OCI-LY7 (cell line): ENCODE measurements around the gene NOL4L. TPM values are rescaled to one million over a fixed set of nuclear protein-coding genes. Genes with fewer than 3 reads are reported as not detected.

ENCODE experiments used
- BruUV-seq: library from RNA; stranded (reverse); fragments of 400-500 nt; replicated peaks from 2 replicates; lab custom pipeline; 2021; lab: Mats Ljungman, UMichigan
- CTCF ChIA-PET: fragments of 300-600 bp; sonication (Branson Sonifier 250); formaldehyde crosslinking; loops from one replicate; lab custom pipeline; 2022; ENCODE audit warnings: antibody characterized with exemption; ENCODE audit not compliant: unreplicated experiment; lab: Charles Lee
- POLR2A ChIA-PET: fragments of 300-600 bp; sonication (Branson Sonifier 250); formaldehyde crosslinking; loops from one replicate; lab custom pipeline; 2022; ENCODE audit warnings: antibody characterized with exemption; lab: Charles Lee
- DNase-seq: peaks from one replicate; pipeline ENCODE4 v3.0.0-alpha.2; 2015; ENCODE audit warnings: low spot score
- H2AFZ ChIP-seq: fragments of 200-600 bp; sonication (generic), shearing (Covaris generic); 2 replicates; pipeline ENCODE4 v1.6.1; 2014; ENCODE audit warnings: mild to moderate bottlenecking, antibody characterized with exemption, low read length, moderate library complexity
- H3K27ac ChIP-seq: fragments of 200-600 bp; sonication (generic); 2 replicates; pipeline ENCODE4 v1.5.1; 2014; ENCODE audit warnings: mixed run types, low read depth, mild to moderate bottlenecking, moderate library complexity, low read length, inconsistent platforms; ENCODE audit not compliant: poor library complexity, severe bottlenecking
- H3K36me3 ChIP-seq: fragments of 200-600 bp; sonication (generic); 2 replicates; pipeline ENCODE4 v1.6.1; 2014; ENCODE audit warnings: mild to moderate bottlenecking, antibody characterized with exemption, low read length, moderate library complexity, mixed read lengths; ENCODE audit not compliant: insufficient read depth
- H3K4me1 ChIP-seq: fragments of 200-600 bp; sonication (generic); 2 replicates; pipeline ENCODE4 v1.5.1; 2014; ENCODE audit warnings: mild to moderate bottlenecking, low read length; ENCODE audit not compliant: insufficient read depth, poor library complexity, severe bottlenecking
- H3K4me2 ChIP-seq: fragments of 200-600 bp; sonication (generic); 2 replicates; pipeline ENCODE4 v1.6.1; 2014; ENCODE audit warnings: mild to moderate bottlenecking, low read length
- H3K4me3 ChIP-seq: fragments of 200-600 bp; sonication (generic); 2 replicates; pipeline ENCODE4 v1.5.1; 2014; ENCODE audit warnings: mild to moderate bottlenecking, low read depth, low read length; ENCODE audit not compliant: poor library complexity, severe bottlenecking
- H3K79me2 ChIP-seq: fragments of 200-600 bp; sonication (generic); 2 replicates; pipeline ENCODE4 v1.6.1; 2016; ENCODE audit warnings: low read depth, mild to moderate bottlenecking, low read length, moderate library complexity, mixed read lengths; ENCODE audit not compliant: insufficient read depth
- H3K9me2 ChIP-seq: fragments of 200-600 bp; sonication (generic); 2 replicates; pipeline ENCODE4 v1.6.1; 2016; ENCODE audit warnings: mild to moderate bottlenecking, low read length, mixed read lengths; ENCODE audit not compliant: insufficient read depth
- H3K9me3 ChIP-seq: fragments of 200-600 bp; sonication (generic); 2 replicates; pipeline ENCODE4 v1.6.1; 2014; ENCODE audit warnings: mild to moderate bottlenecking, mixed run types, low read length, mixed read lengths
- H4K20me1 ChIP-seq: fragments of 200-600 bp; sonication (generic); 2 replicates; pipeline ENCODE4 v1.6.1; 2014; ENCODE audit warnings: mild to moderate bottlenecking, antibody characterized with exemption, low read length, moderate library complexity, mixed read lengths; ENCODE audit not compliant: insufficient read depth
- EZH2phosphoT487 ChIP-seq: fragments of 200-600 bp; sonication (generic); IDR thresholded peaks from 2 replicates; pipeline ENCODE4 v1.6.1; 2018; ENCODE audit warnings: low read depth, borderline replicate concordance, mild to moderate bottlenecking, mixed run types, antibody characterized with exemption, low read length, moderate library complexity, mixed read lengths
- intact Hi-C: fragments of 100-400 bp; cut with micrococcal nuclease; formaldehyde crosslinking; loops from one replicate; pipeline ENCODE4 v1.10.0; 2022; ENCODE audit not compliant: unreplicated experiment
- total RNA-seq, 2 experiments: library from RNA; depleted of rRNA in 1 of 2; stranded (reverse); fragments of >200 nt in 1 of 2; shearing (Covaris generic) in 1 of 2; gene quantifications; 2 replicates each; pipeline ENCODE4 v1.2.3, GENCODE V29; 2014 to 2022
- TF ChIP-seq, protein P1 (sequence below): fragments of 200-600 bp; sonication (generic); conservative IDR thresholded peaks from 2 replicates; pipeline ENCODE4 v1.5.1; 2014; ENCODE audit warnings: mild to moderate bottlenecking, antibody characterized with exemption, low read length, moderate library complexity, mixed read lengths

NOL4L gene
- total RNA-seq, 2 experiments from 2014 or later, result 3.9 to 4.2 TPM

- peaks cover 4% of the 10 kb centered on the region for H3K4me1 ChIP-seq
- BruUV-seq, result no TSS peak
- H3K36me3 ChIP-seq, result peaks cover 70% of the 10 kb centered on the region
- no peak for DNase-seq
- H3K9me2 ChIP-seq, result no peaks in the 10 kb centered on the region
- POLR2A ChIA-PET, result interaction anchor here (0.6 kb wide), 1 partner anchor 153 kb away, joined by 4 read pairs; no protein-coding TSS in a partner anchor
- no peak overlapping the region for H3K27ac ChIP-seq
- CTCF ChIA-PET, result no interaction called here
- H3K79me2 ChIP-seq, result no peaks in the 10 kb centered on the region
- H2AFZ ChIP-seq, result no peak overlapping the region
- no peaks in the 10 kb centered on the region for H3K9me3 ChIP-seq
- H3K4me3 ChIP-seq, result no peak overlapping the region
- intact Hi-C loops, result no loop called here
- no peak overlapping the region for H3K4me2 ChIP-seq
- no peaks in the 10 kb centered on the region for H4K20me1 ChIP-seq
- TF ChIP-seq, protein P1, sequence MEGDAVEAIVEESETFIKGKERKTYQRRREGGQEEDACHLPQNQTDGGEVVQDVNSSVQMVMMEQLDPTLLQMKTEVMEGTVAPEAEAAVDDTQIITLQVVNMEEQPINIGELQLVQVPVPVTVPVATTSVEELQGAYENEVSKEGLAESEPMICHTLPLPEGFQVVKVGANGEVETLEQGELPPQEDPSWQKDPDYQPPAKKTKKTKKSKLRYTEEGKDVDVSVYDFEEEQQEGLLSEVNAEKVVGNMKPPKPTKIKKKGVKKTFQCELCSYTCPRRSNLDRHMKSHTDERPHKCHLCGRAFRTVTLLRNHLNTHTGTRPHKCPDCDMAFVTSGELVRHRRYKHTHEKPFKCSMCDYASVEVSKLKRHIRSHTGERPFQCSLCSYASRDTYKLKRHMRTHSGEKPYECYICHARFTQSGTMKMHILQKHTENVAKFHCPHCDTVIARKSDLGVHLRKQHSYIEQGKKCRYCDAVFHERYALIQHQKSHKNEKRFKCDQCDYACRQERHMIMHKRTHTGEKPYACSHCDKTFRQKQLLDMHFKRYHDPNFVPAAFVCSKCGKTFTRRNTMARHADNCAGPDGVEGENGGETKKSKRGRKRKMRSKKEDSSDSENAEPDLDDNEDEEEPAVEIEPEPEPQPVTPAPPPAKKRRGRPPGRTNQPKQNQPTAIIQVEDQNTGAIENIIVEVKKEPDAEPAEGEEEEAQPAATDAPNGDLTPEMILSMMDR, result no peak
These were observed 146.7 kb downstream of the NOL4L start for GRCh38 chr20:32438331-32438858.

DNA sequence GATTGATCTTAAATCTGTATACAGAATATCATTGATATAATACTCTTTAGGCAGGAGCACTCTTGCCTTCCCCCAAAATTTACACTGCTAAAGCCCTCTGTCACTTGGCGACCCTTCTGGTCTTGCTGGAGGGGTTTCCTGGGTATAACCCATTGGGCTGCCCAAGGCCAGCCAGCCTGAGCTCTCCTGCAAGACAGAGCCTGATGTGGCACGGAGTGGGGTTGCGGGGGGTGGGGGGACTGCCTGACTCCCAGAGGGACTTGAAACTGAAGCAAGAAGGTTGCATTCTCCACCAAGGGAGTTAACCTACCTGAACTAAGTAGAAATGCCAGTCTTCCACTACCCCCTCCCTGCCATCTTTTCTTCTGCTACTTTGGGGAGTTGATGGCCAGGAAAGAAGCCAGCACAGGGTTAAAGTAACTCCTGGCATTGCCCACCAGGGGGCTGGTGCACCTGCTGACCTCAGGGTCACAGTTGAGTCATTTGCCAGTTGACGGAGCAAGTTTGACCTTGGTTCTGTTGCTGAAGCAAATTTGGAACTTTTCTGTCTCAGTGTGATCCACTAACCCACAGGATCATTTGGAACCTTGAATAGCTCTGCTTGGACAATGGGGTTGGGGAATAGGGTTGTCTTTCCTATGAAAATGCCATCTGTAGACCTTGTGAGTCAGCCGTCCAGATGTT is 147.6 kb downstream of the NOL4L start:
- Histone ChIP-seq H3K4me2 (no peak overlapping the region), H3K4me3 (no peak overlapping the region), H2AFZ (no peak overlapping the region), H3K4me1 (peaks cover 3% of the 10 kb centered on the region), H3K27ac (no peak overlapping the region), H3K79me2 (no peaks in the 10 kb centered on the region), H3K9me2 (no peaks in the 10 kb centered on the region), H3K36me3 (peaks cover 79% of the 10 kb centered on the region), H3K9me3 (no peaks in the 10 kb centered on the region), H4K20me1 (no peaks in the 10 kb centered on the region)
- peak; percentile 22 for DNase-seq
- intact Hi-C loops, result no loop called here
- POLR2A ChIA-PET, result interaction anchor here (0.6 kb wide), 1 partner anchor 152 kb away, joined by 4 read pairs; no protein-coding TSS in a partner anchor
- TF ChIP-seq, protein P1, result peak; percentile 52; the same call in 1 of the 2 replicates
- TF ChIP-seq EZH2phosphoT487, result no peak
- BruUV-seq, result no TSS peak
- CTCF ChIA-PET, result no interaction called here

GRCh38 chr20:32436968-32437367 is 148.2 kb downstream of the NOL4L start:
- Histone ChIP-seq H3K36me3 (peaks cover 84% of the 10 kb centered on the region), H2AFZ (no peak overlapping the region), H3K9me3 (no peaks in the 10 kb centered on the region), H4K20me1 (no peaks in the 10 kb centered on the region), H3K4me1 (peaks cover 3% of the 10 kb centered on the region), H3K4me2 (no peak overlapping the region), H3K9me2 (no peaks in the 10 kb centered on the region), H3K27ac (no peak overlapping the region), H3K4me3 (no peak overlapping the region), H3K79me2 (no peaks in the 10 kb centered on the region)
- no peak for TF ChIP-seq EZH2phosphoT487
- TF ChIP-seq, protein P1, result no peak
- POLR2A ChIA-PET, result no interaction called here
- CTCF ChIA-PET, result no interaction called here
- no TSS peak for BruUV-seq
- intact Hi-C loops, result no loop called here
- no peak for DNase-seq
